Heart right ventricle (tissue), 16 donors: ENCODE measurements around the gene CASKIN1. TPM values are rescaled to one million over a fixed set of nuclear protein-coding genes. Genes with fewer than 3 reads are reported as not detected.

ENCODE experiments used
- ATAC-seq, 8 donors: fragments of 200-7000 bp; cut with Tn5 transposase; one replicate each; pipeline ENCODE4 v1.9.1; 2020; ENCODE audit warnings: mild to moderate bottlenecking in 8 of 8, moderate library complexity in 8 of 8, moderate number of reproducible peaks in 1 of 8
- DNase-seq, 2 donors: peaks; one replicate each; pipeline ENCODE4 v3.0.0-alpha.2; 2020
- H3K27ac ChIP-seq, 10 donors: fragments of 200-600 bp; sonication (generic) in 2 of 10; one replicate each; pipeline versions ENCODE4 v1.5.0 to v1.8.0; 2020 to 2022; ENCODE audit warnings: mild to moderate bottlenecking in 3 of 10
- H3K27me3 ChIP-seq, 7 donors: fragments of 200-600 bp; one replicate each; pipeline ENCODE4 v1.8.0; 2021 to 2022; ENCODE audit warnings: mild to moderate bottlenecking in 2 of 7
- H3K36me3 ChIP-seq, 9 donors: fragments of 200-600 bp; sonication (generic) in 1 of 9; one replicate each; pipeline versions ENCODE4 v1.5.0 to v1.8.0; 2020 to 2022; ENCODE audit warnings: mild to moderate bottlenecking in 2 of 9
- H3K4me1 ChIP-seq, 9 donors: fragments of 200-600 bp; sonication (generic) in 1 of 9; one replicate each; pipeline versions ENCODE4 v1.5.0 to v1.8.0; 2020 to 2022; ENCODE audit warnings: mild to moderate bottlenecking in 4 of 9
- H3K4me3 ChIP-seq, 10 donors: fragments of 200-600 bp; sonication (generic) in 2 of 10; one replicate each; pipeline versions ENCODE4 v1.5.0 to v1.8.0; 2020 to 2022; ENCODE audit warnings: mild to moderate bottlenecking in 7 of 10, moderate library complexity in 2 of 10
- H3K9me3 ChIP-seq, 11 donors: fragments of 200-600 bp in 10 of 11; sonication (generic) in 2 of 11; one replicate each; pipeline versions ENCODE4 v1.5.0 to v1.8.0; 2013 to 2022; ENCODE audit warnings: mild to moderate bottlenecking in 2 of 11, control low read depth in 1 of 11, moderate library complexity in 1 of 11
- CTCF ChIP-seq, 9 donors: fragments of 200-600 bp; sonication (generic) in 2 of 9; IDR thresholded peaks; one replicate each; pipeline versions ENCODE4 v1.5.0 to v1.8.0; 2021 to 2022; ENCODE audit warnings: antibody characterized with exemption in 9 of 9, mild to moderate bottlenecking in 5 of 9, moderate library complexity in 1 of 9
- WGBS, 2 donors: extraction: QIAGEN DNeasy Blood & Tissue Kit; methylation state at CpG; one replicate each; pipeline ENCODE4 v1.1.7; 2013; ENCODE audit warnings: inconsistent platforms in 1 of 2; 5-methylcytosine and 5-hydroxymethylcytosine counted together
- intact Hi-C, 10 donors: fragments of 100-400 bp; cut with DNase I; formaldehyde crosslinking; loops; one replicate each; pipeline versions ENCODE4 v1.11.1 to v1.14.2; 2022
- polyA plus RNA-seq, 2 donors: library from polyadenylated mRNA; stranded (reverse); fragments of 200-250 nt; gene quantifications; one replicate each; pipeline ENCODE4 v1.2.3, GENCODE V29; 2013
- total RNA-seq, 10 donors: library from RNA; stranded (reverse); fragmentation: NEBNext Ultra II Directional in 3 of 10; extraction: Animal tissue kit (Norgen Biotek cat#: 25700) in 3 of 10; gene quantifications; one replicate each; pipeline versions ENCODE4 v1.2.1 to v1.2.4, GENCODE V29; 2021 to 2023
- donor health status: Arrhythmogenic right ventricular cardiomyopathy.
- donor health status: ischemic (EF 13 %, LVEDD 7.1; RV severe dilation, severe dysfunction).
- donor health status: healthy with polysubstance abuse.
- donor health status: DM: no; HTN: yes; CAD: no.
- donor health status: DM: no; HTN: no; CAD: no.
- donor health status: ischemic (EF 25% LVEDD 6.9; RV normal size, moderate dysfunction).
- donor health status: ischemic (EF 25% LVEDD 5.7; RV mildly dilated, moderate dysfunction).
- donor health status: healthy.
- donor health status: DM: yes; HTN: yes; CAD: no.
- donor health status: Ischemic cardiomyopathy.
- donor health status: ischemic (EF 35%, LVEDD 5.7; RV mildly dilated, moderate dysfunction).
- donor health status: nonischemic (EF 11% LVEDD 7.7; RV severe dilation, severe dysfunction).
- donor health status: DM: yes; HTN: yes; CAD: no.
- donor health status: PGD.
- donor health status: ischemic (EF 29% LVEDD 5.4; RV normal size, mild dysfunction).
- donor health status: nonischemic (EF 23%, LVEDD 6.1; RV moderate dilation, normal function).

Gene CASKIN1
- total and polyA plus RNA-seq, 12 donors = 0.24 to 6.0 (median 1.1) TPM

- no peak for DNase-seq
- H3K27ac ChIP-seq = no peak overlapping the region
- H3K27me3 ChIP-seq = no peaks in the 10 kb centered on the region
- 93% methylated on average over 17 of the region's 17 CpGs for WGBS, 2 donors
- H3K9me3 ChIP-seq = no peaks in the 10 kb centered on the region
- no peak overlapping the region for H3K4me3 ChIP-seq
- no peak for ATAC-seq
- peaks cover 0 to 15% (median under 1%) of the 10 kb centered on the region in 9 donors for H3K4me1 ChIP-seq
- intact Hi-C loops = no loop called here
- no peak for TF ChIP-seq CTCF (IDR thresholded peaks at IDR 0.05)
- H3K36me3 ChIP-seq = peaks cover 0 to 60% (median 15%) of the 10 kb centered on the region in 9 donors
These were observed 29.9 kb downstream of the CASKIN1 start for GRCh38 chr16:2166263-2167067.

- intact Hi-C loops = no loop called here
- no peaks in the 10 kb centered on the region for H3K9me3 ChIP-seq
- no peak for TF ChIP-seq CTCF (IDR thresholded peaks at IDR 0.05)
- DNase-seq = no peak
- H3K27ac ChIP-seq = no peak overlapping the region
- peaks cover 0 to 54% (median 11%) of the 10 kb centered on the region in 9 donors for H3K36me3 ChIP-seq
- H3K4me3 ChIP-seq = no peak overlapping the region
- H3K27me3 ChIP-seq = no peaks in the 10 kb centered on the region
- WGBS, 2 donors = 94 to 95% methylated on average over 12 of the region's 12 CpGs
- peaks cover 0 to 19% (median 7%) of the 10 kb centered on the region in 9 donors for H3K4me1 ChIP-seq
- no peak for ATAC-seq
These were observed 30.5 kb downstream of the CASKIN1 start for GRCh38 chr16:2165861-2166260.

- TF ChIP-seq CTCF (IDR thresholded peaks at IDR 0.05) = no peak
- ATAC-seq (no peak), DNase-seq (no peak)
- Histone ChIP-seq H3K27me3 (no peaks in the 10 kb centered on the region), H3K4me3 (no peak overlapping the region), H3K4me1 (peaks cover 0 to 35% (median 19%) of the 10 kb centered on the region in 9 donors), H3K9me3 (no peaks in the 10 kb centered on the region), H3K27ac (no peak overlapping the region), H3K36me3 (peaks cover 0 to 33% (median 11%) of the 10 kb centered on the region in 9 donors)
- intact Hi-C loops = no loop called here
- 95 to 96% methylated on average over 26 of the region's 26 CpGs for WGBS, 2 donors
These were observed 33.1 kb downstream of the CASKIN1 start for GRCh38 chr16:2163211-2163881.

GRCh38 chr16:2162676-2163118 lies 33.7 kb downstream of the CASKIN1 start:
- H3K4me3 ChIP-seq = no peak overlapping the region
- peaks cover 0 to 29% (median 11%) of the 10 kb centered on the region in 9 donors for H3K36me3 ChIP-seq
- H3K27me3 ChIP-seq = no peaks in the 10 kb centered on the region
- intact Hi-C loops = no loop called here
- ATAC-seq = no peak
- H3K9me3 ChIP-seq = no peaks in the 10 kb centered on the region
- no peak overlapping the region for H3K27ac ChIP-seq
- DNase-seq = no peak
- peaks cover 4 to 42% (median 26%) of the 10 kb centered on the region in 9 donors for H3K4me1 ChIP-seq
- TF ChIP-seq CTCF (IDR thresholded peaks at IDR 0.05) = no peak
- WGBS, 2 donors = 89 to 91% methylated on average over 13 of the region's 13 CpGs
